GM21723 (cell line): Measurements from ENCODE around the gene ID2.

ENCODE experiments used
- ATAC-seq: cut with Tn5 transposase; IDR thresholded peaks from one replicate; pipeline ENCODE4 v1.9.1; 2021; ENCODE audit warnings: mild to moderate bottlenecking, moderate library complexity; ENCODE audit not compliant: unreplicated experiment

ID2 gene, protein sequence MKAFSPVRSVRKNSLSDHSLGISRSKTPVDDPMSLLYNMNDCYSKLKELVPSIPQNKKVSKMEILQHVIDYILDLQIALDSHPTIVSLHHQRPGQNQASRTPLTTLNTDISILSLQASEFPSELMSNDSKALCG

DNA sequence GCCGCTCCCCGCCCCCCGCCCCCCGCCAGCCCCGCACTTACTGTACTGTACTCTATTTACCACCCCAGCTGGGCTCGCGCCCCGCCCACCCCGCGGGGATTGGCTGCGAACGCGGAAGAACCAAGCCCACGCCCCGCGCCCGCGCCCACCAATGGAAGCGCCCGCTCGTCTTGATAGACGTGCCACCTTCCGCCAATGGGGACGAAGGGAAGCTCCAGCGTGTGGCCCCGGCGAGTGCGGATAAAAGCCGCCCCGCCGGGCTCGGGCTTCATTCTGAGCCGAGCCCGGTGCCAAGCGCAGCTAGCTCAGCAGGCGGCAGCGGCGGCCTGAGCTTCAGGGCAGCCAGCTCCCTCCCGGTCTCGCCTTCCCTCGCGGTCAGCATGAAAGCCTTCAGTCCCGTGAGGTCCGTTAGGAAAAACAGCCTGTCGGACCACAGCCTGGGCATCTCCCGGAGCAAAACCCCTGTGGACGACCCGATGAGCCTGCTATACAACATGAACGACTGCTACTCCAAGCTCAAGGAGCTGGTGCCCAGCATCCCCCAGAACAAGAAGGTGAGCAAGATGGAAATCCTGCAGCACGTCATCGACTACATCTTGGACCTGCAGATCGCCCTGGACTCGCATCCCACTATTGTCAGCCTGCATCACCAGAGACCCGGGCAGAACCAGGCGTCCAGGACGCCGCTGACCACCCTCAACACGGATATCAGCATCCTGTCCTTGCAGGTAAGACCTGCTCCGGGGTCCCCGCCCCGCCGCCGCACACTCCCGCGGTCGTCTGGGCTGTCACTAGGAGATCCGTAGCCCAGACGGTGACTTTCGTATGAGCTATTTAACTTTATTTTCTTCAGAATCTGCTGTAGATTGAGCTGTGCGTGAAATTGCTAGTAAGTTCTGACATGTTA, at the start of gene ID2:
TSS of gene ID2 (plus strand) at position 271 of the 907 bp plus-strand sequence. CDS start at position 381, 110 bp downstream.
- peak; percentile 63 for ATAC-seq

DNA sequence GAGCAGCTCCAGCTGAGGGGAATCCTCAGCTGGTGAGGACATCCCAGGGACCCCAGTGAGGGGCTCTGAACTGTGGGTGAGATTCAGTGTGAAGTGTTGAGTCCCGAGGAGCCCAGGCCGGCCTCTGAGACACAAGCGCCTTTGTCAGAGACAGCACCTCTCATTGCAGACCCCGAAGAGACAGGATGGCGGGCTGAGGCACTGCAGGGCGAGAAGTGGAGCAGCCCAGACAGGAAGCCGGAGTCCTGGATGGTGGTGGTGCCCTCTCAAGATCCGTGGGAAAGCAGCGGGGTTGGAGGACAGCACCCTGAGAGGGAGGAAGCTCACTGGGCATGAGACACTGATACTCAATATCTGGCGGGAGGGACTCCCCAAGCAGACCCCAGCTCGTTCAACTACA, 49.1 kb upstream of the ID2 start:
- ATAC-seq = no peak

DNA sequence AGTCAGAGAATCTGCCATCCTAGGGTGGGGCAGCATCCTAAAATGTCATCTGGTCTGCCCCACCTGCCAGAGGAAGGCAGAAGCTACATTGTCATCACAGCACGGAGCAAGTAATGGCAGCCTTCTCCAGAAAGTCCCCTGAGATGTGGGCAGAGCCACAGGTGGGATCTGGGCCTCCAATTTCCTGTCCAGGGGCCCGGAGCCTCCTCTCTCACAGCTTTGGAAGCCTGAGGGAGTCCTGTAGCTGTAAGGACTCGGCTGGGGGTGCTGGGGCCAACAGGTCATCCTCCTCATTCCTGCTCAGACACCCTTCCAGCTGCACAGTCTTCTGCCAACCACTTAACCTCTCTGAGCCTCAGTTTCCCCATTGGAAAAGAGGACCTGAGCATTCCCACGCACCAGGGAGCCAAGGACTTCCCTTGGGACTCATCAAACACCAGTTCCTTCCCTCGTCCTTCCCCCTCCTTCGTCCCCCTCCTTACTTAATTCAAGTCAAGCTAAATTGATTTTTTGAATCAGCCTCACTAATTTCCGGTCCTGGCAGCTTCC, 48.6 kb upstream of the ID2 start:
- ATAC-seq = no peak

DNA sequence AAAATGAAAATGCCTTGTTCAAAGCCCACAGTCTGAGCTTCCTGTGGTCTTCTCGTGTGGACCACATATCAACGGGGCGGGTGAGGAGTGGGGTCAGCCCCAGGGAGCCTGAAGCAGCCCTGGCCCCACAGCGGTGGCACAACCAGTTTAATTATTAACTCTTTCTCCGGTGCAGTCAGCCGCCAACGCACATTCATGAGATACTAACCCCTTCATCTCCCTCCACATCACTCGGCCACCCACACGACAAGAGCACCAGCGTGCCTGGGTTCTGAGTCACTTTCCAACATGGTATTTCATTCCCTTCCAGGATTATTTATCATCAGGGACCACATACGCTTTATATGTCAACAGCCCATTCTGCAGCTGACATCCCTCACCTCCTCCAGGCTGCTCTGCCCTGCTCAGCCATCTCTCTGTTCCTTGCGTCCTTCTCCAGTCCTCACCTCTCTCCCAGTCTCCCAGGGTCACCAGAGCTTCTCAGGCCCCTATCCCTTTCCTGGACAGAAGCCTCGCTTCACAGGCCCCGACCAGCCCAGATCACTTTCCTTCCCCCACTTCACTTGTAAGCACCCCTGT, 48.0 kb upstream of the ID2 start:
- ATAC-seq = no peak

DNA sequence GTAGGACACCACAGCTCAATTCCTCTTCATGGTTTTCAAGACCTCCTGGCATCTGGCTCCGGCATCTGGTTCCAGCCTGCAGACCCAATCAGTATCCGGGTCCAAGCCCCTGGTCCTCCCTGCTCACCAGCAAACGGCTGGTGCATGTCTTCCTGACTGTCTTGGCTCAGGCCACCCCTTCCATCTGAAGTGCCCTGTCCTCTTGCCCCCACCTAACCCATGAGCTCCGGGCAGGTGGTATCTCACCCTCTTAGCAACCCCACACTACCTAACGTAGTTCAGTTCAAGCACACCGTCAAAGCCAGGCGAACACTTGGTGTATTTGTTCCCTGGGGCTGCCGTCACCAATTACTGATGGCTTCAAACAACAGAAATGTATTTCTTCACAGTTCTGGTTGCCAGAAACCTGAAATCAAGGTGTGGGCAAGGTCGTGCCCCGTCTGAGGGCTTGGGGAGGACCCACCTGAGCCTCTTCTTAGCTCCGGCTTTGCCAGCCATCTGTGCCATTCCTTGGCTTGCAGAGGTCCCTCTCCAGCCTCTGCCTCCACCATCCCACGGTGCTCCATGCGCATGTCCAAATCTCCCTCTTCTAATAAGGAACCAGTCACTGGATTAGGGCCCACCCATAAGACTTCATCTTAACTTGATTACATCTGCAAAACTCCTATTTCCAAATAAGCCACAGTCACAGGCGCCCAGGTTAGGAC, 47.2 kb upstream of the ID2 start:
- ATAC-seq = no peak

DNA sequence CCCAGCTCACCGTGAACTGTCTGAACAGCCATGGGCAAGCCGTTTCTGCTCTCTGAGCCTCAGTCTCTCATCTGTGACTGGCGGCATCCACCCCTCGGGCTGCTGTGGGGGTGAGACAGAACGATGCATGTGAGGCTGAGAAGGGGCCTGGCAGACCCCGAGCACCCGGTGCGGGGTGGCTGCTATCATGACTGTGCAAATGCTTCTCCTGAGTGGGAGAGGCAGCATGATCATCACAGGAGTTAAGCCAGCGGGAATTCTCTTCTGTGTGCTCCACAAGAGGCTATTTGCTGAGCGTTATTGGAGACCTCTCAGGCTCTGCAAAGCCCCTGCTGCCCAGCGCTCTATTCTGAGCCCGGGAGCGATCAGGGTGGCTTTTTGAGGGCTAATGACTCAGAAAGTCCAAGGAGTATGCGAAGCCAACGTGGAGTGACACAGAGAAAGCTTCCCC, 45.8 kb upstream of the ID2 start:
- no peak for ATAC-seq

DNA sequence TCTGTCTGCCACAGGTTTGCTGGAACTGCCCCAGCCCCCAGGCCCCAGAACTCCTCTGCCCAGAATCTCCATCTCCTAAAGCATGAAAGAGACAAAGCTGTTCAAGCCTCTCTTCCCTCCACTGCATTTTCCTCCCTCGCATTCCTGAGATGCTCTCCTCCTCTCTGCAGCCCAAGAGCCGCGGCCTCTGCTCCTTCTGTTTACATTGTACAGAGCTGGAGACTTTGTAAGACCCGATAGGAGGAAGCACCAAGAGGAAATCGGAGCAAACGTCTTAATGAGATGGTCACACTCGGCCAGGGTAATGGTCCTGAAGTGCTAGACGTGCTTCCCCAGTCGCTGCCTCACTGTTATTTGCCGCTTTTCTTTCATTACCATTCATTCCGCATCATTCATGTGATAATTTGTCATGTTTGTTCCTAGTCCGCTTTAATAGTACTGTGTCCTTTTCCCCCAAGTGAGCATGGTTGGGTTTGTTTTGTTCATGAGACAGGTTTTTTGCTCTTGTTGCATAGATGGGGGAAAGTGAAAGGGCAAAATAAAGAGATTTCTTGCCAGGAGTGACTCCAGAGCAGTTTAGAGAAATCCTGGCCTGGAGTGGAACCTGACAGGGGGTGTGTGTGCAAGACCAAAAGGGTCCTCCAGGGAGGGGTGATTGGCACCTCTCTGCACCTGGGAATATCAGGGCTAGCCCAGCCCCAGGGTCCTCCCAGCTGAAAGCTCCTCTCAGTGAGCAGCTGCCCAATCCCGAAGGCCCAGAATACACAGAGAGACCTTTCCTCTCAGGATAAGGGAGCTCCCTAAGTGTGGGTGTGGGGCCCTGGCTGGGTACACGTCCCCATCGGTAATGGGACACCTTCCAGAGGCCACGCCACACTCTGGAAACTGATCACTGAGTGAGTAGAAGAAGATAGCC, 44.9 kb upstream of the ID2 start:
- no peak for ATAC-seq

DNA sequence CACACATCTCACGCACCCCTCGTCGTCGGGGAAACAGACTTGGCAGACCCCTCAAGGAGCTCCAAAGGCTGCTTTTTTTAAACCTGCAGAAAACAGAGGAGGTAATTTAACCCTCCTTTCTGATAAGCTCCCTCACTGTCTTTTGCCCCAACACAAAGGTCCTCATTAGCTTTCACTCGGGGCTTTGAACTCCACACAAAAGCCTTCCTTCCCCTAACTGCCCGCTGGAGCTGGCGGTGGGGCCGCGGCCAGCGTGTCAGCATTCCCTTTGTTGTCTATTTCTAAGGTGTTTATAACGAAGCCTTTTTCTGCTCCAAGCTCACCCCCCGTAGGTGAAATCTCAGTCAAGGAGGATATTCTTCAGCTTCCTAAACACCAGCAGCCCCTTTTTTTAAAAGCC, 43.5 kb upstream of the ID2 start:
- ATAC-seq = no peak

DNA sequence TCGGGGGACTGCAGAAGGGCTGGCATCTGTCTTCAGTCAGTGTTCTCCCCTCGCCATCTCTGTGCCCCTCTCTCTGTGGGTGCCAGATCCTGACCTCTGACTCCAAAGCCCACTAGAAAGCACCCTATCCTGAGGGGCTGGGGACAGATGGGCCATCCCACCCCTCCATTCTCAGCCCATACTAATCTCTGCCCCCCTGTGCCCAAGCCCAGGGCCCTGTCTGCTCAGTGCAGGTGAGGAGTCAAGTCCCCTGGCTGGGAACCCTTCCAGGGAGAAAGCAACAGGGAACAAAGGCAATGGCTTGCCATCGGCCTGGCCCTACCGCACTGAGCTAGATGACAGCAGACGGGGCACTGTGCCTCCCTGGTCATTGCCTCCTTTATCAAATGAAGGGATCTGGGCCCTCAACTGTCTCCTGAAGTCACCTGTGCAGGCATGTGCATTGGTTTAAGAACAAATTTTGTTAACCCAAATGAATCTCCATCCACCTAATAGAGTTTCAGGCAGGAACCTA, 42.7 kb upstream of the ID2 start:
- no peak for ATAC-seq

DNA sequence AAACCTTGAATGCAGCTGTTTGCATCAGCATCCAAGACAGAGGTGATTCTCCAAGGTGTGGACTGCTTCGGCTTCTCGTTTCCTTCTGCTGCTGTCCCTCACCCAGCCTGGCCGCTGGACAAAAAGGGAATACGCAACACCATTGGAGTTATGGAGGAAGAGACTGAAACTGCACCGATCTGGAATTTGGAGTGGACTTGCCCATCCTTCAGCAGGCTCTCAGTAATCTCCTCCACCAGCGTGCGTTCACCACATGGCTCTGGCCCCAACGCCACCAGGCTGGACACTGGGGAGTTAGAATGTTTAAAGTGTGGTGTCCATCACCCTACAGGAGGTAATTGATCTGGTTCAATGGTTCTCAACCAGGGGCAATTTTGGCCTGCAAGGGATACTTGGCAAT, 41.4 kb upstream of the ID2 start:
- ATAC-seq = no peak

DNA sequence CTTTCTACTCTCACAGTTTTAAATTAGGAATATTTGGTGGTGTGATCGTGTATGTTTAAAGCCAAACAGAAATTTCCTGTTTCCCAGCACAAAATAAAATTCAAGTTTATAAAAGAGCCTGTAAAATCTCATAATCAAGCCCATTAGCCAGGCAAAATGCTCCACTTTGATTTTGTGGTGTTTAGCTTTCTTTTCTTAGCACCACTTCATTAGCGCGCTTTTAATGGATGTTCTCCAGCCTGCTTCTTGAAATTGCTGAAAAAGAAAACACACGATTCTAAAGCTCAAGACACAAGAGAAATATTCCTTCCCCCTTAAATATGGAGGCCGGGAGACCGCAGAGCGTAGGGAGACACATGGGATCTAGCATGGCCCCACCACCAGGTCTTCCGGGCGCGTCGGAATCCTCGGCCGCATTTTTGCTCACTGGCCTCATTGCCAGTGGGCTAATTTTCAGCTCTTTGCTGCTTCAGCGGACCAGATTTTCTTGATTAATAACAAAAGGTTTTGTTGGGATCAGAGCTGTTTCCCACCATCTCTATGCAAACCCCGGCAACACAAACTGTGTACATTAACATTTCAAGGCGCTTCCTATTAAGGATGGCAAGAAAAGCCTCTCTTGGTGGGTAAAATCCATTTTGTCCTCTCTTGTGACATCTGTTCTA, 40.4 kb upstream of the ID2 start:
- no peak for ATAC-seq

DNA sequence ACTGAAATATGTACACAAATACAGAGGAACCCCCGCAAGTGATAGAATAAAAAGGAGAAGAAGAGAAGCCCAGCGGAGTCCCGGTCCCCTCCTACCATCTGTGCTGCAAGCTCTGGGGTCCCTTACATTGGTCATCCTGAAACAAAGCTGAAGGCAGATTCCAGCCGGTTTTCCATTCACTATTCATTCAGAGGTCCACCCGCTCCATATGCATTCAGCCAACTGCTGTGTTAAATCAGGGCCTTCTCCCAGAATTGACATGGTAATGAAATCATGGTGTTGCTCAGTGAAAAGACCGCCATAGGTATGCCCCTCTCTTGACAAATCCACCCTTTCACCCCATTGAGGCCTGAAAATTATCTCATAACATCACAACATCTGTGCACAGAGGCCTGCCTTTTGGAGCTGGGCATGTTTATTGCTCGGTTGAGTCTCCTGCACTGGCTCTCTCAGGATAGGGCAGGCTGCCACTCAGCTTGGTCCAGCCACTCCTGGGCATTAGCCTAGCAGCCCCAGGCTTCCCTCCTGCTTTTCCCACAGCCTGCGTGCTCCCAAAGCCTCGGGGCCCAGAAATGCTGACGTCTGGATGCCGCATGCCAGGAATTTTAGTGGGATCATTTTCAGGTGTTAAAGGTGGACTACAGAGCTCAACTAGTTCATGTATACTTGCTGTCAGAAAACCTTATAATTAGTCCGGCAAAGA, 39.3 kb upstream of the ID2 start:
- no peak for ATAC-seq

DNA sequence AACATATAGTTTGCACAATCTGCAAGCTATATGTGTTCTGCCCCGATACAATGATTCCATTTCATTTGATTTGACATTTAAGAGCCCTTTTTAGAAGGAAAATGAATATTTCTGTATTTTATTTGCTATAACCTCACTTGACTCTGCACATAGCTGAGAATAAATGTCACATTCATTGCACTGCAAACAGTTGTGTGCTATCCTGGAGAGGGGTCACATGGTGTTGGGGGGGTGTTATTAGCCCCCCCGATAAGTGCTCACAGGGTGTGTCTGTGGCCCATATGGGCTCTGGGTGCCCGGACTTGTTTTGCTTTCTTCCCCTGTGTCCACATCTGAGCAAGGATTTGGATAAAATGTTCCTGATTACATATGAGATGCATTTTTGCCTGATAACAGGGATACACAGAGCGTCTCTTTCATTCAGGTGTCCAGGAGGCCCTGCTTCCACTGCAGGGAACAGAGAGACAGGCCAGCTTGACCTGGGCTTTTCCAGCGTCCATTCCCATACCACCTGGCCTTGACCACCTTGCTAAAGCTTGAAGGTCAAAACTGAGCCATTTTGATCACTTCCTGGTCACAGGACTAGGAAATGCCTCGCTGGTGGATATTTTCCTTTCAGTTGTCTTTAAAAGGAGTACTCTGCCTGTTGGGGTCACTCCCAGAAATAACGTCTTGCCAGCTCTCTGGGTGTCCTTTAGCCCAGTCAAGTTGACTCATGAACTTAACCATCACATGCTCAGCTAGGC, 38.4 kb upstream of the ID2 start:
- no peak for ATAC-seq

DNA sequence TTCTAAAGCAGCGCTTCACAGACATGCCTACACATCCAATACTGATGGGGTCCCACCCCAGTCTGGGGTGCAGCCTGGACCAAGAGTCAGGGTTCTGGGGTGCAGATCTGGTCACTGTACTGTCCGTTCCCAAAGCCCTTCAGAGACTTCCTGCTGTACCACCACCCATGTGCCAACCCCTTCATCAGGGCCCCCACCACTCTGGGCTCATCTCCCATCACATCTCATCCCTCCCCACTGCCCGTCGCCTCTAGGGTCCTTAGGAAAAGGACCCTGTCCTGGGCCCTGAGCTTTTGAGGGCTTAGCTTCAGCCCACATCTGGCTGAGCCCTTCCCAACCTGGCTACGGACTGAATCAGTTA, 37.9 kb upstream of the ID2 start:
- ATAC-seq = no peak

DNA sequence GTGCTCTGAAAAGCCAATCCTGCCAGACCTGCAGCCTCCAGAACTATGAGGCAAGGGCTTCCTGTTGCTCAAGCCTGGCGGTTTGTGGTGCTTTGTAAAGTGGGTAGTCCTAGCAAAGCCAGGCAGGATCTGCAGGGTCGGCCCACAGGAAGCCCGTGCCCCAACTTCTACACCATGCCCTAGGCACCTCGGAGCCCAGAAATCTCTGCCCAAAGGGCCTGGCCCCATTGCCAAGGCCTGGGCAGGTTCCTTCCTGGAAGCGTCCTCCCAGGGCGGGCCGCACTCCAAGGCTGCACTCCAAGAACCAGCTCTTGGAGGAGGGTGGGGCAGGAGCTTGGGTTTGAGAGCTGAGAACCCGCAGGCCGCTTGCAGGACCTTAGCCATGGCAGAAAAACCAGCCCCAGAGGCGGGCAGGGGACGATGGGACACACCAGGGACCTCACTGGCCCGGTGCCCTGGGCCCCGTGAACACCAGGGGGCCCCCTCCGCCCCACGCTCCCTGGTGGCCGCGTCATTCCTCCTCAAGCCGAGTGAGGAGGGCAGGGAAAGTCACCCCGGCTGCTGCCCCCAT, 37.2 kb upstream of the ID2 start:
- ATAC-seq = no peak

DNA sequence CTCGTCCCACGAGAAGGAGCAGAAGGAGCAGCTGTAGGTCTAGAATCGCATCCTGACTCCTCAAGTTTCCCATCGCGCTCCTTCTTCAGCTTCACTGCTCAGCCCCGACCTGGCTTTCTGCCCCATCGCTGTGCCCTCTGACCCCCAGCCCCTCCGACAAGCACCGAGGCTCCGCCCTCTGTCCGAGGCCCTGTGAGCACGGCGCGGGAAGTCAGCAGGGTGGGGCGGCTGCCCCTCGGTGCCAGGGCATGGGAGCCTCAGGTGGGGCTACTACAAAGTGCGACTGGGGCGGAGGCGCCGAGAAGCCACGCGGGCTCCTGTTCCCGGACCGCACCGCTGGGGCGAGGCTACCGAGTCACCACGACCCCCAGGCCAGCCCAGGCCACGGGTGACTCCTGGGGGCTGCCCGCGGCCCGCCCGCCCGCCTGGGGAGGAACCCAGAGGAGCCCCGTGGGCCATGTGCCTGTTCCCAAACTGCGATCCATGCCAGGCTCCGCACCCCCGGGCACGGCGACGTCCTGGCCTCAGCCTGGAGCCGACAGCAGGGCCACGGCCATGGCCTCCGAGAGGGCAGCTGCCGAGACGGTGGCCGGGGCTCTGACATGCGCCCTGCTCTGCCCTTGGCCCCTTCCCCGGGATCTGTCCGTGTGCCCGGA, 36.6 kb upstream of the ID2 start:
- ATAC-seq = no peak

DNA sequence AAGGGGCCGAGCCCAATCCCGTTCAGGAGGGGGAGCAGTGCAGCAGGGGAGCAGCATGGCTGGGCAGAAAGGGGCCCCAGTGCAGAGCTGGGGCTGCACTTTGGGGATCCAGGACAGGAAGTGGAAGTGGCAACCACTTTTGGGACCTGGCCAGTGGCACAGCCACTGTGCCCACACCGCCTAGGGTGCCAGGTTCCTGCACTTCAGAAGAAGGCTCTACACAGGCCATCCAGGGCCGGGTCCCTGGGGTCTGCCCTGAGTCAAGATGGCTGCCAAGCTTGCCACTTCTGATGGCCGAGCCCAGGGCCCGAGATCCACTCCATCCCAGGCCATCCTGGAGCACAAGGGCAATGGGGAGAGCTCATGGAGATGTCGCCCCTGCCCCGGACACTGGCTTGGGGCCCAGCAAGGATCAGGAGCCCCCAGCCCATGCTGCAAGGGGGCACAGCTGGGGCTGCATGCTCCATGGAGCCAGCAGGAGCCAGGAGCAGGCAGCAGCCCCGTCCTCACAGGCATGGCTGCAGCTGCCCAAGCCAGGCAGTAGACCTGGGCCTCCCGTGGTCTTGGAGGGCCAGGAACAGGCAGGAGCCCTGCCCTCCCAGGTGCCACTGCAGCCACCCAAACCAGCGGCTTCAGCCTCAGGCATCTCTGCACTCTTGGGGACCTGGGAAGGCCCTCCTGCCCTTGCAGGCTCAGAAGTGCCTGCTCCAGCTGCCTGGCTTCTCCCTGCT, 35.0 kb upstream of the ID2 start:
- no peak for ATAC-seq
